Naive thymus-derived CD4-positive, alpha-beta T cell (primary cell): ENCODE measurements around the gene TTC38. TPM values are rescaled to one million over a fixed set of nuclear protein-coding genes. Genes with fewer than 3 reads are reported as not detected.
A peak's percentile ranks its signal among the peaks of the same experiment; 100 is the strongest.

Experiments
- ATAC-seq: fragments of 150-1000 bp; cut with Tn5 transposase; 2 replicates; pipeline ENCODE4 v1.10.0; 2021; ENCODE audit warnings: mild to moderate bottlenecking, moderate library complexity
- CTCF ChIA-PET: fragments of 350-600 bp; sonication (Branson Sonifier 250); formaldehyde crosslinking; loops from one replicate; lab custom pipeline; 2021; ENCODE audit warnings: antibody characterized with exemption; lab: Charles Lee
- POLR2A ChIA-PET: fragments of 350-600 bp; sonication (Branson Sonifier 250); formaldehyde crosslinking; loops from one replicate; lab custom pipeline; 2021; ENCODE audit warnings: antibody characterized with exemption, inconsistent platforms; lab: Charles Lee
- DNase-seq, 9 donors: peaks; one replicate each; pipeline versions ENCODE4 v3.0.0 to v3.0.0-alpha.2; 2020 to 2022; ENCODE audit warnings: mixed read lengths in 1 of 9
- H3K27ac ChIP-seq: one replicate; pipeline ENCODE4 v1.7.0; 2013; ENCODE audit warnings: mild to moderate bottlenecking, low read depth, low read length, moderate library complexity
- H3K27me3 ChIP-seq, 2 donors: one replicate each; pipeline ENCODE4 v1.7.0; 2013; ENCODE audit warnings: low read length in 2 of 2, mild to moderate bottlenecking in 2 of 2, moderate library complexity in 2 of 2; ENCODE audit not compliant: control insufficient read depth in 2 of 2, insufficient read depth in 2 of 2
- H3K36me3 ChIP-seq, 3 experiments: 1 replicate in 2 of 3; 2 replicates in 1 of 3; pipeline ENCODE4 v1.7.0; 2013; ENCODE audit warnings: low read length in 3 of 3, mild to moderate bottlenecking in 3 of 3, moderate library complexity in 1 of 3; ENCODE audit not compliant: insufficient read depth in 3 of 3, control insufficient read depth in 2 of 3
- H3K4me1 ChIP-seq, 2 donors: one replicate each; pipeline ENCODE4 v1.7.0; 2013; ENCODE audit warnings: low read length in 2 of 2, mild to moderate bottlenecking in 2 of 2, moderate library complexity in 1 of 2; ENCODE audit not compliant: control insufficient read depth in 2 of 2, insufficient read depth in 2 of 2
- H3K4me3 ChIP-seq: 2 replicates; pipeline ENCODE4 v1.7.0; 2013; ENCODE audit warnings: mild to moderate bottlenecking, low read length
- H3K9me3 ChIP-seq, 3 experiments: 1 replicate in 2 of 3; 2 replicates in 1 of 3; pipeline ENCODE4 v1.7.0; 2013; ENCODE audit warnings: low read length in 3 of 3; ENCODE audit not compliant: control insufficient read depth in 2 of 3
- H3K27ac Mint-ChIP-seq, 9 donors: one replicate each; pipeline ENCODE4 v1.8.0; 2020 to 2022; ENCODE audit warnings: mixed read lengths in 9 of 9, mild to moderate bottlenecking in 8 of 9, moderate library complexity in 5 of 9, inconsistent platforms in 2 of 9
- H3K27me3 Mint-ChIP-seq, 5 donors: one replicate each; pipeline ENCODE4 v1.8.0; 2021 to 2022; ENCODE audit warnings: mixed read lengths in 5 of 5, mild to moderate bottlenecking in 1 of 5
- H3K36me3 Mint-ChIP-seq, 5 donors: one replicate each; pipeline ENCODE4 v1.8.0; 2020 to 2022; ENCODE audit warnings: mixed read lengths in 5 of 5, mild to moderate bottlenecking in 3 of 5, inconsistent platforms in 1 of 5
- H3K4me1 Mint-ChIP-seq, 7 donors: one replicate each; pipeline ENCODE4 v1.8.0; 2020 to 2022; ENCODE audit warnings: mixed read lengths in 7 of 7, mild to moderate bottlenecking in 3 of 7, inconsistent platforms in 1 of 7
- H3K4me3 Mint-ChIP-seq, 10 donors: one replicate each; pipeline ENCODE4 v1.8.0; 2020 to 2022; ENCODE audit warnings: mild to moderate bottlenecking in 10 of 10, mixed read lengths in 10 of 10, moderate library complexity in 6 of 10, inconsistent platforms in 2 of 10
- H3K9me3 Mint-ChIP-seq, 11 donors: one replicate each; pipeline ENCODE4 v1.8.0; 2020 to 2022; ENCODE audit warnings: mixed read lengths in 11 of 11, mild to moderate bottlenecking in 4 of 11, inconsistent platforms in 1 of 11, moderate library complexity in 1 of 11
- intact Hi-C, 2 donors: fragments of 100-400 bp; cut with micrococcal nuclease; formaldehyde crosslinking; loops; one replicate each; pipeline ENCODE4 v1.15.1; 2023
- polyA plus RNA-seq, 2 donors: library from polyadenylated mRNA; unstranded; fragments of 300-500 nt; fragmentation: Illumina TruSeq; gene quantifications; one replicate each; pipeline ENCODE4 v1.2.3, GENCODE V29; 2021
- total RNA-seq, 6 experiments: library from RNA in 5 of 6; stranded (reverse) in 5 of 6; gene quantifications; 1 replicate in 5 of 6; 2 replicates in 1 of 6; pipeline ENCODE4 v1.2.3 and lab custom pipeline; 2021 to 2026

TTC38 gene
- total and polyA plus RNA-seq, 7 experiments from 2014 or later: 2.9 to 26.0 (median 6.6) TPM

- peaks cover 8 to 32% of the 10 kb centered on the region in 2 donors for H3K4me1 ChIP-seq
- peaks cover 9 to 46% (median 20%) of the 10 kb centered on the region in 7 donors for H3K4me1 Mint-ChIP-seq
- intact Hi-C loops: no loop called here
- H3K4me3 ChIP-seq: no peak overlapping the region
- no peak overlapping the region for H3K27ac ChIP-seq
- CTCF ChIA-PET: no interaction called here
- H3K9me3 Mint-ChIP-seq: peaks cover 0 to 5% (median 0%) of the 10 kb centered on the region in 11 donors
- peaks cover 4 to 26% (median 7%) of the 10 kb centered on the region in 5 donors for H3K36me3 Mint-ChIP-seq
- H3K27me3 Mint-ChIP-seq: no peaks in the 10 kb centered on the region
- DNase-seq (no peak), ATAC-seq (no peak)
- no peaks in the 10 kb centered on the region for H3K9me3 ChIP-seq
- no peak overlapping the region for H3K27ac Mint-ChIP-seq
- no peaks in the 10 kb centered on the region for H3K36me3 ChIP-seq
- no peaks in the 10 kb centered on the region for H3K27me3 ChIP-seq
- POLR2A ChIA-PET: no interaction called here
- H3K4me3 Mint-ChIP-seq: no peak overlapping the region
These were observed 24.4 kb downstream of the TTC38 start for GRCh38 chr22:46292173-46292572.

- Mint-ChIP-seq H3K9me3 (peaks cover 0 to 5% (median 0%) of the 10 kb centered on the region in 11 donors), H3K4me3 (no peak overlapping the region), H3K4me1 (peaks cover 14 to 46% (median 25%) of the 10 kb centered on the region in 7 donors), H3K27me3 (peaks cover 0 to 4% (median 0%) of the 10 kb centered on the region in 5 donors), H3K36me3 (peaks cover 4 to 22% (median 5%) of the 10 kb centered on the region in 5 donors), H3K27ac (no peak overlapping the region)
- Histone ChIP-seq H3K36me3 (no peaks in the 10 kb centered on the region), H3K4me1 (peaks cover 8 to 31% of the 10 kb centered on the region in 2 donors), H3K27me3 (no peaks in the 10 kb centered on the region), H3K9me3 (no peaks in the 10 kb centered on the region), H3K27ac (no peak overlapping the region), H3K4me3 (no peak overlapping the region)
- intact Hi-C loops: no loop called here
- POLR2A ChIA-PET: no interaction called here
- CTCF ChIA-PET: no interaction called here
- no peak for ATAC-seq
- no peak for DNase-seq
These were observed 24.9 kb downstream of the TTC38 start for GRCh38 chr22:46292732-46293131.

GRCh38 chr22:46293577-46294260 lies 25.9 kb downstream of the TTC38 start:
- peak in 1 of 9 donors; percentile 3 for DNase-seq
- H3K27ac ChIP-seq: no peak overlapping the region
- no peaks in the 10 kb centered on the region for H3K9me3 ChIP-seq
- peak overlapping the region in 2 of 10 donors; percentile 55 to 61 for H3K4me3 Mint-ChIP-seq
- H3K36me3 Mint-ChIP-seq: peaks cover 4 to 23% (median 5%) of the 10 kb centered on the region in 5 donors
- intact Hi-C loops: no loop called here
- H3K27ac Mint-ChIP-seq: peak overlapping the region in 5 of 9 donors; percentile 12 to 60 (median 24)
- no peak for ATAC-seq
- peaks cover 8 to 21% of the 10 kb centered on the region in 2 donors for H3K4me1 ChIP-seq
- H3K27me3 Mint-ChIP-seq: peaks cover 0 to 6% (median 3%) of the 10 kb centered on the region in 5 donors
- POLR2A ChIA-PET: no interaction called here
- H3K9me3 Mint-ChIP-seq: peaks cover 0 to 5% (median 0%) of the 10 kb centered on the region in 11 donors
- H3K4me3 ChIP-seq: no peak overlapping the region
- H3K36me3 ChIP-seq: no peaks in the 10 kb centered on the region
- CTCF ChIA-PET: no interaction called here
- peaks cover 14 to 47% (median 26%) of the 10 kb centered on the region in 7 donors for H3K4me1 Mint-ChIP-seq
- no peaks in the 10 kb centered on the region for H3K27me3 ChIP-seq

- DNase-seq: no peak
- peaks cover 0 to 5% (median 0%) of the 10 kb centered on the region in 11 donors for H3K9me3 Mint-ChIP-seq
- H3K4me1 Mint-ChIP-seq: peaks cover 14 to 52% (median 27%) of the 10 kb centered on the region in 7 donors
- no peaks in the 10 kb centered on the region for H3K36me3 ChIP-seq
- no peak overlapping the region for H3K4me3 ChIP-seq
- no peak overlapping the region for H3K27ac ChIP-seq
- H3K27me3 Mint-ChIP-seq: peaks cover 0 to 11% (median 9%) of the 10 kb centered on the region in 5 donors
- no peaks in the 10 kb centered on the region for H3K27me3 ChIP-seq
- no peaks in the 10 kb centered on the region for H3K9me3 ChIP-seq
- peaks cover 8 to 15% of the 10 kb centered on the region in 2 donors for H3K4me1 ChIP-seq
- H3K27ac Mint-ChIP-seq: peak overlapping the region in 8 of 9 donors; percentile 8 to 98 (median 85)
- H3K36me3 Mint-ChIP-seq: peaks cover 4 to 32% (median 5%) of the 10 kb centered on the region in 5 donors
- POLR2A ChIA-PET: interaction anchor here (2.0 kb wide), 1 partner anchor 44 kb away, joined by 19 read pairs; the partner anchor contains the start of gene CDPF1
- intact Hi-C loops: loop anchor here (5.0 kb wide), 2 partner anchors 242 to 1027 kb away; no protein-coding TSS in a partner anchor
- CTCF ChIA-PET: interaction anchor here (2.6 kb wide), 1 partner anchor 173 kb away, joined by 12 read pairs; no protein-coding TSS in a partner anchor
- peak overlapping the region in 8 of 10 donors; percentile 48 to 97 (median 80) for H3K4me3 Mint-ChIP-seq
- no peak for ATAC-seq
These were observed 27.0 kb downstream of the TTC38 start for GRCh38 chr22:46294784-46295183.

GRCh38 chr22:46295277-46295971 lies 27.6 kb downstream of the TTC38 start:
- peaks cover 8 to 15% of the 10 kb centered on the region in 2 donors for H3K4me1 ChIP-seq
- POLR2A ChIA-PET: interaction anchor here (1.2 to 2.0 kb wide), 5 partner anchors 8 to 148 kb away, joined by 3 to 19 read pairs (median 5); partner anchors contain the start of gene CDPF1
- intact Hi-C loops: loop anchor here (5.0 kb wide), 2 partner anchors 243 to 1028 kb away; no protein-coding TSS in a partner anchor

More at GRCh38 chr22:46295277-46295971, 27.6 kb downstream of the TTC38 start:
- Histone ChIP-seq H3K4me3 (peak overlapping the region; percentile 72), H3K27me3 (no peaks in the 10 kb centered on the region), H3K36me3 (no peaks in the 10 kb centered on the region), H3K27ac (peak overlapping the region; percentile 77), H3K9me3 (no peaks in the 10 kb centered on the region)
- Mint-ChIP-seq H3K36me3 (peaks cover 4 to 30% (median 5%) of the 10 kb centered on the region in 5 donors), H3K27ac (peak overlapping the region; percentile 31 to 99 (median 97)), H3K4me1 (peaks cover 14 to 52% (median 27%) of the 10 kb centered on the region in 7 donors), H3K27me3 (peaks cover 0 to 11% (median 9%) of the 10 kb centered on the region in 5 donors), H3K9me3 (peaks cover 0 to 5% (median 0%) of the 10 kb centered on the region in 11 donors), H3K4me3 (peak overlapping the region; percentile 65 to 97 (median 90))
- ATAC-seq: no peak
- CTCF ChIA-PET: interaction anchor here (1.0 to 2.6 kb wide), 4 partner anchors 45 to 289 kb away, joined by 3 to 12 read pairs (median 4); partner anchors contain the start of gene CDPF1
- DNase-seq: no peak
